GM19193 (cell line): ENCODE results near the gene OPCML.

Experiments
- POLR2A ChIP-seq: IDR thresholded peaks from 4 replicates; pipeline ENCODE4 v1.6.1; 2011; ENCODE audit not compliant: insufficient read depth, insufficient read length; ENCODE audit errors: extremely low read depth

The OPCML gene

GRCh38 chr11:133168016-133168415 is 364.3 kb downstream of the OPCML start:
- TF ChIP-seq POLR2A: no peak

DNA sequence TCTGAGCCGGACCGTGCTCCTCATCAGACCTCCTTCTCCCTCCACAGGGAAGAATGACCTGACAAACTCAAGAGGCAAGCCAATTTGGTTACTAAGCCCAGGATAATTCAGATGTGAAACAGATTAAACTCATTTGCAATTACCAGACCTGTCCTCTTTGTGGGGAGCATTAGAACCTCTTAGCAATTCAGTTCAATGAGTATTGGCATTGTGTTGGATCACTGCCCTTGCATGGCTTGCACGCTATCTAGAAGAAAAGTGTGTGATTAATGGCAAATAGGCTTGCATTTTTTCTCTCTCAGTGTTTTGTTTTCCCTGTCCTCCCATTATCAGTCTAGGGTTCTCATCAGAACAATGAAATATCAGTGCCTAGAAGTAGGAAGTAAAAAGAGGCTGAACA is 365.6 kb downstream of the OPCML start:
- no peak for TF ChIP-seq POLR2A

- TF ChIP-seq POLR2A: no peak
Observed at GRCh38 chr11:133164986-133165385, 367.3 kb downstream of the OPCML start.

DNA sequence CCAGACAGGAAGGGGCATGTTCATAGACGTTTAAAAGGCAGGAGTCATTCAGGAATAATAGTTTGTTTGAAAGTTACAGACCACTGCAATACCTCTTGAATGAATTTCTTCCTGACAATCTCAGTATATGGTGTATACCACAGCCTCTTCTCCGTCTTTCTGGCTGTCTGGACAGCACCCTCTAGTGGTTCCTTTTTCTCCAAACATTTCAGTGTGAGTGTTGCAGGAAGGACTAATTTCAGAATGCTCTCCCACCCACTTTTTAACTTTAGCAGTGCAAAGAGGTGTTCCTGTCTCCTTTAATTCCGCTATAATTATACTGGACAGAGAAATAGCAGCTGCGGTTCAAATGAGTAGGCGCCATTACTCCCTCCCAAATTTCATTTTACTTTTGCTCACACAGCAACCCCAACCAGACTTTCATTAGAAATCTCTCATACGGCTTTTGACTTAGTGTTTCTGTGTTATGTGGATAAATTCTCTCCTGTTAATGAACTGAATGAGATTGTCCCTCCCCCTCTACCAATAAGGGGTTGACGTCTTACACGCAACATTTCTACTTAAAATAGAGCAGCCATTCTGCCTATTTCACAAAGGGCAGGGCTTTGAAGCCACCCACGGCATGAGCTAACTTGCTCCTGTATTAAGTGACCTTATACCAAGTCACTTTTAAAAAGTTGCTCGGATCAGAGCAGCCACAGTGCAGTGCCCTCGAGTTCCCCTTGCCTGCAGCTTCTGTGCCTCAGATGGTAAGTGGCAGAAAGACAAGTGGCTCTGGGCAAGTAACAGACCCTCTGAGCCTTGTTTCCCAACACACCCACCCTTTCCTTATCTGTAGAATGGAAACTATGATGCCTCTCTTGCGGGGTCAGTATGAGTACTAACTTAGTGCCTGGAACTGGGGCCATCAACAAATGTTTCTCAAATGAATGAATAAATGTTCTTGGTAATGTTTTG is 368.6 kb downstream of the OPCML start:
- TF ChIP-seq POLR2A: no peak

DNA sequence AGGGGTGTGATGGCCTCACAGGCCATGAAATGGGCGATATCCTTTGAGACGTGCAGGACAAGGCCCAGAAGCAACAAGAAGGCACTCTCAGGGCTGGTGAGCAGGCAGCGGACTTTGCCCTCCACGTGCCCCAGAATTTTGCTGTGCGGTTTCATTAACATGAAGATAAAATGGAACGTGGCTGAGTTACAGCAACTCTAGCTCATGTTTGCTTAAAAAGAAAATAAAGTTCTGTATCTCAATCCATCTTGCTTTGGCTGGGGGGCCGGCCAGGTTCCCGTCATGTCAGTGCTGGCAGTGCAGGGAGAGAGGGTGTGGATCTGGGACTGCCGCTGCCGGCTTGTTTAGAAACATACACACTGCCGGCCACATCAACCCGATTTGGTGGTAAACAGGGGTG is 370.1 kb downstream of the OPCML start:
- TF ChIP-seq POLR2A: no peak

- TF ChIP-seq POLR2A: no peak
Observed at GRCh38 chr11:133160754-133161153, 371.5 kb downstream of the OPCML start.

DNA sequence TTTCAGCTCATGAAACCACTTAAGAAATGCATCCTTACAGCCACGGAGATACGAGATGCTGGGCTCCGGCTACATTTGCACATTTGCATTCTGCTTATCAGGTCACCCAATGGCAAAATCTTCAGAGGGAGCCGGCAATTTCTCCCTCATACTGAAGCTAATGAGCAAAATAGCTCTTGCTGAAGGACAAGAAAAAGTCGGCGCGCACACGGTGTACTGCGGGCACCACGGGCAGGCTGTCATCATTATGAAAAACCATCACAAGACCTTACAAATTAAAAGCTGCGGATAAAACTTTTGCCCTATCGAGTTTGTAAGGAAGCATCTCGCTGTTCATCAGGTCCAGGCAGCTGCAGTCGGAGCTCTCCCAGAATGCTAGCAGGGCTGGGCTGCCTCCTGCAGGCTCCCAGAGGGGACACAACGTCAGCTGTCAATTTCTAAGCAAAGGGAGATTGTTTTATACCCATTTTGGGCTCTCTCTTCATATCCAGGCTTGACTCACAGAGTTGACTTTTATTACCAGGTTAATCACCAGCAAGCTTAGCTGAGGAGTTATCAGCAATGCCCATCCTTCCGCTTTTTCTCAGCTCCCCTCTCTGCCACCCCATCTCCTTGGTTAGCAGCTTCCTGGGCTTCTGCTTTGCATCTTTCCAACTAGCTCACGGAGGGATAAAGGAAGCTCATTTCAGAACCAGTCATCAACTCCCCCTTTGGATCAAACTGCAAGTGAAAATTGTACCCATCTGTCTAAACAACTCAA is 375.1 kb downstream of the OPCML start:
- TF ChIP-seq POLR2A: no peak

DNA sequence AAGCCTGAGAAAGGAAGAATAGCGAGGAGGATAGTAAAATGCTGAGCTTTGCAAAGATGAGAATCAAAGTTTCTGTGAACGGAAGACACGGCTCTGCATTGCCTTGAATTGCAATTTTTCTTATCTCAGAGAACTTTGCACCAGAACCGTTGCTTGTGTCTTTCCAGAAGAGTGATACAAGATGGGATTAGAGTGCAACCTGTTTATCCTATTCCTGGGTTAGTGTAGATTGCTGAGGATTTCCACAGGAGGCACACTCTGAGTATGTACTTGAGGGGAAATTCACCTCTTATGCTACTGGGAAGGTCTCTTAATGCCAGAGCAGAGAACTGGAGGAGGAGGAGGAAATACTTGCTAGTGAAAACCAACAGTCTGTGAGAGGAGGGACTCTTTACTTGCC is 377.5 kb downstream of the OPCML start:
- no peak for TF ChIP-seq POLR2A

- no peak for TF ChIP-seq POLR2A
Observed at GRCh38 chr11:133154076-133154475, 378.2 kb downstream of the OPCML start.

GRCh38 chr11:133153031-133153430 is 379.3 kb downstream of the OPCML start:
- no peak for TF ChIP-seq POLR2A

DNA sequence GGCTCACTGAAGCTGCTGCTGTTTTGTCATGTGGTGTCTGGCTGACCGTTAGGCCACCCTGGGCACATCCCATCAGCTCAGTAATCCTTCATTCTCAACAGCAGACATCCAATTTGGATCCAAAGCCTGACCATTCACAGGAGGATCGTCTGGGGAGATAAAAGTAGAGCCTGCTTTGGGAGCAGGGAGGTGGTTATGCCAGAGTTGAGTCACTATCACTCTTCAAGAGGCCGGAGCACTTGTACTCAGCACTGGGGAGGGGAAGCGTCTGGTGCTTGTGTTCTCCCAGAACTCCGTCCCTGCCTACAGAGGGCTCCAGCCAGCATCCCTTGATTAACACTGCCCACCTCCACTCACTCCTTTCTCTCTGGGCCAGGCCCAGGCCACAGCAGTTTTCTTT is 382.6 kb downstream of the OPCML start:
- TF ChIP-seq POLR2A: no peak

- TF ChIP-seq POLR2A: no peak
Observed at GRCh38 chr11:133147625-133148024, 384.7 kb downstream of the OPCML start.

DNA sequence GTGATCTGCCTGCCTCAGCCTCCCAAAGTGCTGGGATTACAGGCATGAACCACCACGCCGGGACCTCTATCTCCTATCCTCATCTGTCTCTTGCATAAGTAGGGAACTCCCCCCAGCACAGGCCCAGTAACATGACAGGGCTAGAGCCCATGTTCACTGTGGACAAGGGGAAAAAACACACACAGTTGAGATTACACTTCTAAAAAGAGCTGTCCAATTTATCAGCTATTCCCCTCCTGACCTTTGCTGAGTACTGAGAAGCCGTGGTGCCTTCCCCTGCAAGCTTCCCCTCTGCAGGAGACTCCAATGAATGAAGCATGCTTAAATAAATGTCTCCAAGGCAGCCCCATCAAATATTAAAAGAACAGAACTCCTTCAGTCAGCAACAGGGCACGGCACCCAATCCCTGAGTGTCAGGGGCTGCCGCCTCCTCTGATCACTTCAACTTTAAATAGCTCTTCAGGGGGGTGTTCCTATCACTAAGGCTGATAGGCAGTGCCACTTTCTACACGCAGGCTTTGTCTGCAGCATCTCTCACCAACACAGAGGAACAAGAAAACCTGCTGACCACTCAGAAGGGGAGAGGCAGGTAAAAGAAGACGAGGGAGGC is 385.5 kb downstream of the OPCML start:
- no peak for TF ChIP-seq POLR2A

- TF ChIP-seq POLR2A: no peak
Observed at GRCh38 chr11:133137939-133138338, 394.4 kb downstream of the OPCML start.

DNA sequence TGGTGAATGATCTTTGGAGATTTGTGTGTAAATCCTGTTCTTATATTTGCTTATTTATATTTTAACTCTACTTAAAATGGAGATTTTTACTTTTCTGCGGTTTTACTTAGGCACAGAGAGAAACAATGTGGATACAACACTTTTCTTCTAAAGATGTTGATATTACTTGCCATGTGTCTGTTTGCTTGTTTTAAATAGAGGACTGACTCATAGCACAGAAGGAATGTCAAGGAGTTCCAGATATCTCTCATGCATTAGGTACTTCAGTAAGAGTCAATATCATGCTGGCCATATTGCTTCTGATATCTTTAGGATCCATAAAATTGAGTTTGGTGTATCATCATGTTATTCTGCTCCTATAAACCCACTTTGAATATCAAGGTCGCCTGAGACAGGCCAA is 395.0 kb downstream of the OPCML start:
- TF ChIP-seq POLR2A: no peak
